Natural killer cell (primary cell): ENCODE results near the gene TTLL11. TPM values are rescaled to one million over a fixed set of nuclear protein-coding genes. Genes with fewer than 3 reads are reported as not detected.

ENCODE experiments used
- ATAC-seq, 3 donors: fragments of 150-1000 bp in 2 of 3; fragments of 200-7000 bp in 1 of 3; cut with Tn5 transposase; 1 replicate in 1 of 3; 2 replicates in 2 of 3; pipeline ENCODE4 v1.10.0; 2021; ENCODE audit warnings: mild to moderate bottlenecking in 2 of 3, moderate library complexity in 2 of 3
- DNase-seq, 2 donors: peaks; one replicate each; pipeline versions ENCODE4 v3.0.0 to v3.0.0-alpha.2; 2013 to 2021; ENCODE audit warnings: mixed read lengths in 1 of 2
- H3K27ac ChIP-seq: one replicate; pipeline ENCODE4 v1.5.1; 2013; ENCODE audit warnings: mild to moderate bottlenecking, low read length
- H3K27me3 ChIP-seq: one replicate; pipeline ENCODE4 v1.6.1; 2013; ENCODE audit warnings: low read length; ENCODE audit not compliant: control insufficient read depth, insufficient read depth
- H3K36me3 ChIP-seq: one replicate; pipeline ENCODE4 v1.6.1; 2013; ENCODE audit warnings: low read length; ENCODE audit not compliant: control insufficient read depth, insufficient read depth
- H3K4me1 ChIP-seq: one replicate; pipeline ENCODE4 v1.6.1; 2013; ENCODE audit warnings: low read length; ENCODE audit not compliant: control insufficient read depth, insufficient read depth
- H3K4me3 ChIP-seq: one replicate; pipeline ENCODE4 v1.5.1; 2013; ENCODE audit warnings: low read length
- H3K9me3 ChIP-seq: one replicate; pipeline ENCODE4 v1.6.1; 2013; ENCODE audit warnings: low read length; ENCODE audit not compliant: control insufficient read depth, insufficient read depth
- H3K27ac Mint-ChIP-seq, 2 donors: one replicate each; pipeline ENCODE4 v1.8.0; 2022; ENCODE audit warnings: mild to moderate bottlenecking in 2 of 2, mixed read lengths in 2 of 2, moderate library complexity in 1 of 2
- H3K27me3 Mint-ChIP-seq, 2 donors: one replicate each; pipeline ENCODE4 v1.8.0; 2022; ENCODE audit warnings: low read depth in 2 of 2, mixed read lengths in 2 of 2
- H3K36me3 Mint-ChIP-seq: one replicate; pipeline ENCODE4 v1.8.0; 2022; ENCODE audit warnings: mixed read lengths
- H3K4me1 Mint-ChIP-seq, 2 donors: one replicate each; pipeline ENCODE4 v1.8.0; 2022; ENCODE audit warnings: mixed read lengths in 2 of 2
- H3K4me3 Mint-ChIP-seq: one replicate; pipeline ENCODE4 v1.8.0; 2022; ENCODE audit warnings: mild to moderate bottlenecking, moderate library complexity, mixed read lengths
- H3K9me3 Mint-ChIP-seq, 2 donors: one replicate each; pipeline ENCODE4 v1.8.0; 2022; ENCODE audit warnings: mixed read lengths in 2 of 2
- CTCF ChIP-seq: fragments of 200-600 bp; IDR thresholded peaks from one replicate; pipeline ENCODE4 v1.8.0; 2022; ENCODE audit warnings: antibody characterized with exemption
- WGBS: methylation state at CpG from one replicate; pipeline ENCODE4 v1.1.7; 2013; ENCODE audit warnings: missing lambda C conversion rate; ENCODE audit not compliant: insufficient coverage; 5-methylcytosine and 5-hydroxymethylcytosine counted together
- intact Hi-C: fragments of 100-400 bp; cut with micrococcal nuclease; formaldehyde crosslinking; loops from one replicate; pipeline ENCODE4 v1.14.2; 2022
- total RNA-seq, 4 donors: library from RNA; stranded (reverse); fragments of 120-200 nt in 1 of 4; gene quantifications; one replicate each; pipeline versions ENCODE4 v1.2.3 to v1.2.4, GENCODE V29; 2013 to 2022

The TTLL11 gene
- total RNA-seq, 3 donors from 2014 or later (not counting 1 experiment from before 2014, with no cell fraction given): 3.4 to 4.6 (median 3.6) TPM

GRCh38 chr9:121857928-121858327 lies 235.2 kb downstream of the TTLL11 start:
- ATAC-seq (no peak), DNase-seq (no peak)
- H3K36me3 Mint-ChIP-seq: no peaks in the 10 kb centered on the region
- H3K4me3 Mint-ChIP-seq: no peak overlapping the region
- H3K27me3 Mint-ChIP-seq: no peaks in the 10 kb centered on the region
- Histone ChIP-seq H3K27ac (no peak overlapping the region), H3K4me1 (no peaks in the 10 kb centered on the region), H3K4me3 (no peak overlapping the region), H3K36me3 (no peaks in the 10 kb centered on the region), H3K27me3 (no peaks in the 10 kb centered on the region), H3K9me3 (no peaks in the 10 kb centered on the region)
- no peak overlapping the region for H3K27ac Mint-ChIP-seq
- 93% methylated on average over 9 of the region's 9 CpGs for WGBS
- H3K4me1 Mint-ChIP-seq: no peaks in the 10 kb centered on the region
- intact Hi-C loops: no loop called here
- H3K9me3 Mint-ChIP-seq: no peaks in the 10 kb centered on the region
- no peak for TF ChIP-seq CTCF

- no peak overlapping the region for H3K4me3 ChIP-seq
- no peak overlapping the region for H3K4me3 Mint-ChIP-seq
Measured at GRCh38 chr9:121855476-121855875, 237.6 kb downstream of the TTLL11 start.

GRCh38 chr9:121853617-121854395 lies 239.3 kb downstream of the TTLL11 start:
- H3K4me3 ChIP-seq: no peak overlapping the region
- no peaks in the 10 kb centered on the region for H3K4me1 Mint-ChIP-seq
- peaks cover 2 to 5% of the 10 kb centered on the region in 2 donors for H3K9me3 Mint-ChIP-seq
- DNase-seq (no peak), ATAC-seq (no peak)
- H3K36me3 ChIP-seq: no peaks in the 10 kb centered on the region
- no peak overlapping the region for H3K27ac ChIP-seq
- no peaks in the 10 kb centered on the region for H3K4me1 ChIP-seq
- WGBS: 87% methylated on average over 11 of the region's 11 CpGs
- H3K27me3 Mint-ChIP-seq: no peaks in the 10 kb centered on the region
- no peaks in the 10 kb centered on the region for H3K27me3 ChIP-seq
- H3K27ac Mint-ChIP-seq: no peak overlapping the region
- TF ChIP-seq CTCF: no peak
- H3K9me3 ChIP-seq: no peaks in the 10 kb centered on the region
- intact Hi-C loops: no loop called here
- no peak overlapping the region for H3K4me3 Mint-ChIP-seq
- peaks cover 6% of the 10 kb centered on the region for H3K36me3 Mint-ChIP-seq

More at GRCh38 chr9:121855476-121855875, 237.6 kb downstream of the TTLL11 start:
- Histone ChIP-seq H3K27me3 (no peaks in the 10 kb centered on the region), H3K36me3 (no peaks in the 10 kb centered on the region), H3K9me3 (no peaks in the 10 kb centered on the region), H3K4me1 (no peaks in the 10 kb centered on the region), H3K27ac (no peak overlapping the region)
- no peaks in the 10 kb centered on the region for H3K9me3 Mint-ChIP-seq
- no peaks in the 10 kb centered on the region for H3K36me3 Mint-ChIP-seq
- TF ChIP-seq CTCF: no peak
- ATAC-seq (no peak), DNase-seq (no peak)
- no peaks in the 10 kb centered on the region for H3K27me3 Mint-ChIP-seq
- no peaks in the 10 kb centered on the region for H3K4me1 Mint-ChIP-seq
- no peak overlapping the region for H3K27ac Mint-ChIP-seq
- 77% methylated on average over 5 of the region's 5 CpGs for WGBS
- intact Hi-C loops: no loop called here
